ENCODE results near the gene STARD3NL.

DNA sequence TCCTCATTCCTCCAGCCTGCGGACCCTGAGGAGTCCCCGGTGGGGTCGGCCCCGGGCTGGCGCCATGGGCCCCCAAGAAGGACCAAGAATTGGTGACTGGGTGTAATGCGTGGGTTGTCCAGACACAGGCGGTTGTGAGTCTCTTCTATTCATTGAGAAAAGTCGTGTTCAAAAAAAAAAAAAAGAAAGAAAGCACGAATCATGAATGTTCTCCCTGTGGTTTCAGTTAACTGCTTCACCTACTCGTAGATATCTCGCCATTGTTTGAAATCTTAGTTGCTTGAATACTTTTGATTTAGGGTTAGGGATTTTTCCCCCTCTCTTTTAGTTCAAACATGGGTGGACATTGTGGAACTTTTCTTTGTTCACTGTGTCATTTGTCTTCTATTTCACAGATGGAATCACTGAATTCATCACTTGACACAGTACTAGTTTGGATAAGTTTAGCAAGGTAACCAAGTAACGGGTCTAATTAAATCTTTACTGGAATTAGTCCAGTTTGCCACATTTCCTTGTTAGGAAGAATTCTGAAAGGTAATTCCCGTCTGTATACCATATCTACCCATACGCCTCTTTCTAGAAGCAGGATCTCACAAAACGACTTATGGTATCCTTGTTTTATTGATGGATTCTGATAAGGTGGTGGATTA is 775 bp downstream of the STARD3NL start:
- TF ChIP-seq EP300 (conservative IDR thresholded peaks at IDR 0.05; ENCODE audit: poor library complexity, severe bottlenecking) (no peak), POLR2AphosphoS5 (IDR thresholded peaks at IDR 0.05) (no peak), EZH2 (IDR thresholded peaks at IDR 0.05; ENCODE audit: borderline replicate concordance, insufficient read depth, low read length, poor library complexity, severe bottlenecking) (no peak), MXI1 (conservative IDR thresholded peaks at IDR 0.05; ENCODE audit: poor library complexity, severe bottlenecking) (no peak), RAD21 (conservative IDR thresholded peaks at IDR 0.05) (no peak)
- TF ChIP-seq, protein P1, sequence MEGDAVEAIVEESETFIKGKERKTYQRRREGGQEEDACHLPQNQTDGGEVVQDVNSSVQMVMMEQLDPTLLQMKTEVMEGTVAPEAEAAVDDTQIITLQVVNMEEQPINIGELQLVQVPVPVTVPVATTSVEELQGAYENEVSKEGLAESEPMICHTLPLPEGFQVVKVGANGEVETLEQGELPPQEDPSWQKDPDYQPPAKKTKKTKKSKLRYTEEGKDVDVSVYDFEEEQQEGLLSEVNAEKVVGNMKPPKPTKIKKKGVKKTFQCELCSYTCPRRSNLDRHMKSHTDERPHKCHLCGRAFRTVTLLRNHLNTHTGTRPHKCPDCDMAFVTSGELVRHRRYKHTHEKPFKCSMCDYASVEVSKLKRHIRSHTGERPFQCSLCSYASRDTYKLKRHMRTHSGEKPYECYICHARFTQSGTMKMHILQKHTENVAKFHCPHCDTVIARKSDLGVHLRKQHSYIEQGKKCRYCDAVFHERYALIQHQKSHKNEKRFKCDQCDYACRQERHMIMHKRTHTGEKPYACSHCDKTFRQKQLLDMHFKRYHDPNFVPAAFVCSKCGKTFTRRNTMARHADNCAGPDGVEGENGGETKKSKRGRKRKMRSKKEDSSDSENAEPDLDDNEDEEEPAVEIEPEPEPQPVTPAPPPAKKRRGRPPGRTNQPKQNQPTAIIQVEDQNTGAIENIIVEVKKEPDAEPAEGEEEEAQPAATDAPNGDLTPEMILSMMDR (IDR thresholded peaks at IDR 0.05; ENCODE audit: poor library complexity, severe bottlenecking): peak; percentile 45

Measured in neural cell (in vitro differentiated cells).